K562 (cell line): ENCODE results near the gene SSBP2.

Source experiments
- ATF1 ChIP-seq, 2 experiments: fragments of 450-650 bp in 1 of 2; IDR thresholded peaks; 2 replicates each; pipeline ENCODE4 v1.6.1; 2016; ENCODE audit warnings: missing compliant biosample characterization in 1 of 2, missing genetic modification characterization in 1 of 2
- CREB1 ChIP-seq, 2 experiments: sonication (generic) in 1 of 2; formaldehyde crosslinking in 1 of 2; IDR thresholded peaks; 2 replicates each; pipeline versions ENCODE4 v1.6.1 to v1.8.0; 2012 to 2022; ENCODE audit warnings: inconsistent platforms in 1 of 2, mild to moderate bottlenecking in 1 of 2, missing genetic modification reagents in 1 of 2, moderate library complexity in 1 of 2
- MAFK ChIP-seq: IDR thresholded peaks from 2 replicates; pipeline ENCODE4 v1.6.1; 2011; ENCODE audit warnings: low read length, improper control_type of control experiment
- MXI1 ChIP-seq: IDR thresholded peaks from 2 replicates; pipeline ENCODE4 v1.6.1; 2011; ENCODE audit warnings: low read depth, mild to moderate bottlenecking, improper control_type of control experiment, low read length
- POLR2AphosphoS5 ChIP-seq: IDR thresholded peaks from 2 replicates; pipeline ENCODE4 v1.6.1; 2011; ENCODE audit warnings: mild to moderate bottlenecking, low read depth, low read length, moderate library complexity; ENCODE audit not compliant: control insufficient read depth, insufficient read depth
- SP2 ChIP-seq: IDR thresholded peaks from 2 replicates; pipeline ENCODE4 v1.6.1; 2011; ENCODE audit warnings: mild to moderate bottlenecking, low read depth, low read length, moderate library complexity; ENCODE audit not compliant: poor library complexity, severe bottlenecking; ENCODE audit errors: extremely low read depth
- TGIF2 ChIP-seq: sonication (generic); formaldehyde crosslinking; IDR thresholded peaks from 2 replicates; pipeline ENCODE4 v1.8.1; 2022; ENCODE audit warnings: mild to moderate bottlenecking, missing genetic modification reagents, moderate library complexity
- ZNF589 ChIP-seq: fragments of 200-800 bp; sonication (Bioruptor generic); IDR thresholded peaks from 2 replicates; pipeline ENCODE4 v1.6.1; 2016; ENCODE audit warnings: low read depth, missing genetic modification characterization, missing compliant biosample characterization
- TF ChIP-seq, protein P1 (sequence below): sonication (generic); formaldehyde crosslinking; IDR thresholded peaks from 2 replicates; pipeline ENCODE4 v1.8.0; 2022; ENCODE audit warnings: missing genetic modification reagents, mild to moderate bottlenecking, borderline replicate concordance
- TF ChIP-seq, protein P2 (sequence below), 3 experiments: IDR thresholded peaks in 2 of 3; conservative IDR thresholded peaks in 1 of 3; 2 replicates each; pipeline ENCODE4 v1.5.1; 2011 to 2012; ENCODE audit warnings: low read length in 3 of 3, mild to moderate bottlenecking in 3 of 3, control low read depth in 2 of 3, improper control_type of control experiment in 1 of 3, inconsistent platforms in 1 of 3, low read depth in 1 of 3, mixed read lengths in 1 of 3, moderate library complexity in 1 of 3; ENCODE audit not compliant: insufficient read depth in 2 of 3
- TF ChIP-seq, protein P3 (sequence below): sonication (generic); formaldehyde crosslinking; IDR thresholded peaks from 2 replicates; pipeline ENCODE4 v1.5.0; 2020; ENCODE audit warnings: missing genetic modification reagents

GRCh38 chr5:81426359-81427030 is 324.4 kb downstream of the SSBP2 start:
- no peak for TF ChIP-seq CREB1 (IDR thresholded peaks at IDR 0.05)
- no peak for TF ChIP-seq CREB1 (CRISPR knock-in tag; IDR thresholded peaks at IDR 0.05)
- TF ChIP-seq ZNF589 (CRISPR knock-in tag), result no peak
- TF ChIP-seq, protein P1, sequence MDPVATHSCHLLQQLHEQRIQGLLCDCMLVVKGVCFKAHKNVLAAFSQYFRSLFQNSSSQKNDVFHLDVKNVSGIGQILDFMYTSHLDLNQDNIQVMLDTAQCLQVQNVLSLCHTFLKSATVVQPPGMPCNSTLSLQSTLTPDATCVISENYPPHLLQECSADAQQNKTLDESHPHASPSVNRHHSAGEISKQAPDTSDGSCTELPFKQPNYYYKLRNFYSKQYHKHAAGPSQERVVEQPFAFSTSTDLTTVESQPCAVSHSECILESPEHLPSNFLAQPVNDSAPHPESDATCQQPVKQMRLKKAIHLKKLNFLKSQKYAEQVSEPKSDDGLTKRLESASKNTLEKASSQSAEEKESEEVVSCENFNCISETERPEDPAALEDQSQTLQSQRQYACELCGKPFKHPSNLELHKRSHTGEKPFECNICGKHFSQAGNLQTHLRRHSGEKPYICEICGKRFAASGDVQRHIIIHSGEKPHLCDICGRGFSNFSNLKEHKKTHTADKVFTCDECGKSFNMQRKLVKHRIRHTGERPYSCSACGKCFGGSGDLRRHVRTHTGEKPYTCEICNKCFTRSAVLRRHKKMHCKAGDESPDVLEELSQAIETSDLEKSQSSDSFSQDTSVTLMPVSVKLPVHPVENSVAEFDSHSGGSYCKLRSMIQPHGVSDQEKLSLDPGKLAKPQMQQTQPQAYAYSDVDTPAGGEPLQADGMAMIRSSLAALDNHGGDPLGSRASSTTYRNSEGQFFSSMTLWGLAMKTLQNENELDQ (CRISPR knock-in tag), result no peak
- no peak for TF ChIP-seq TGIF2 (CRISPR knock-in tag)
- TF ChIP-seq ATF1 (CRISPR knock-in tag; IDR thresholded peaks at IDR 0.05), result no peak
- TF ChIP-seq ATF1 (tag; IDR thresholded peaks at IDR 0.05), result no peak
- TF ChIP-seq, protein P2, sequence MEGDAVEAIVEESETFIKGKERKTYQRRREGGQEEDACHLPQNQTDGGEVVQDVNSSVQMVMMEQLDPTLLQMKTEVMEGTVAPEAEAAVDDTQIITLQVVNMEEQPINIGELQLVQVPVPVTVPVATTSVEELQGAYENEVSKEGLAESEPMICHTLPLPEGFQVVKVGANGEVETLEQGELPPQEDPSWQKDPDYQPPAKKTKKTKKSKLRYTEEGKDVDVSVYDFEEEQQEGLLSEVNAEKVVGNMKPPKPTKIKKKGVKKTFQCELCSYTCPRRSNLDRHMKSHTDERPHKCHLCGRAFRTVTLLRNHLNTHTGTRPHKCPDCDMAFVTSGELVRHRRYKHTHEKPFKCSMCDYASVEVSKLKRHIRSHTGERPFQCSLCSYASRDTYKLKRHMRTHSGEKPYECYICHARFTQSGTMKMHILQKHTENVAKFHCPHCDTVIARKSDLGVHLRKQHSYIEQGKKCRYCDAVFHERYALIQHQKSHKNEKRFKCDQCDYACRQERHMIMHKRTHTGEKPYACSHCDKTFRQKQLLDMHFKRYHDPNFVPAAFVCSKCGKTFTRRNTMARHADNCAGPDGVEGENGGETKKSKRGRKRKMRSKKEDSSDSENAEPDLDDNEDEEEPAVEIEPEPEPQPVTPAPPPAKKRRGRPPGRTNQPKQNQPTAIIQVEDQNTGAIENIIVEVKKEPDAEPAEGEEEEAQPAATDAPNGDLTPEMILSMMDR (IDR thresholded peaks at IDR 0.05 in 2 of 3, conservative IDR thresholded peaks at IDR 0.05 in 1 of 3; ENCODE audit: insufficient read depth in 2 of 3, low read depth in 1 of 3, low read length in 3 of 3), result no peak
- no peak for TF ChIP-seq POLR2AphosphoS5
- TF ChIP-seq MXI1, result no peak
- TF ChIP-seq MAFK, result no peak
- TF ChIP-seq SP2, result no peak
- TF ChIP-seq, protein P3, sequence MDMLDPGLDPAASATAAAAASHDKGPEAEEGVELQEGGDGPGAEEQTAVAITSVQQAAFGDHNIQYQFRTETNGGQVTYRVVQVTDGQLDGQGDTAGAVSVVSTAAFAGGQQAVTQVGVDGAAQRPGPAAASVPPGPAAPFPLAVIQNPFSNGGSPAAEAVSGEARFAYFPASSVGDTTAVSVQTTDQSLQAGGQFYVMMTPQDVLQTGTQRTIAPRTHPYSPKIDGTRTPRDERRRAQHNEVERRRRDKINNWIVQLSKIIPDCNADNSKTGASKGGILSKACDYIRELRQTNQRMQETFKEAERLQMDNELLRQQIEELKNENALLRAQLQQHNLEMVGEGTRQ (CRISPR knock-in tag), result no peak
